Jurkat, Clone E6-1 (cell line): ENCODE data around the gene SRGAP3.
A peak's percentile ranks its signal among the peaks of the same experiment; 100 is the strongest.

ENCODE experiments used
- DNase-seq: peaks from one replicate; pipeline ENCODE4 v3.0.0-alpha.2; 2011; ENCODE audit warnings: low read depth, low spot score
- H3K4me3 ChIP-seq: 2 replicates; pipeline ENCODE4 v1.5.1; 2011; ENCODE audit warnings: mild to moderate bottlenecking, low read length, control low read depth, moderate library complexity

SRGAP3 gene

DNA sequence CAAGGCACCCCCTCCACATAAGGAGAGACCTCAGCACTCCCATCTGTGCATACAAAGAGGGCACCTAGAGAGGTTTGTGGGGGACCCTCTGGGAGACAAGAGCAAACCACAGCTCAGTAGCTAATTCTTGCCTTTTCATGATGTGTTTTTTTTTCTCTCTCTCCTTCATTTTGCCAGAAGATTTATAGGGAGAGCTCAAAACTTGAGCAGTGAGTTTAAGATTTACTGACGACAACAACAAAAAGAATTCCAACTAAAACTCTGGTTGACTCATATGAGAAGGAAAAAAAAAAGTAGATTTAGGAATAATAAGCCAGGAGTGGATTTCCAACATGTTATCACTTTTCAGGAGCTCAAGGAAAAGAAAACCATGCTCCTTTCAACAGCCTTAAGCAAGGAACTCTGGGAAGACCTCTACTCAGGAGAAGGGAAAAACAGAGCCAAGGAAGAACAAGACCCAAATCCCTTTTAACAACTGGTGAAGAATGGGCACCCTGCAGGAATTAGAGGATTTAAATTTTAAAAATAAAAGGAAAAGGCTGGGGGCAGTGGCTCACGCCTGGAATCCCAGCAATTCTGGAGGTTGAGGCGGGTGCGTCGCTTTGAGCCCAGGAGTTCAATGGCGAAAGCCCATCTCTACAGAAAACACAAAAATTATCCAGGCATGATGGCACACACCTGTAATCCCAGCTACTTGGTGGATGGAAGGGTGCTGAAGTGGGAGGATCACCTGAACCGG lies 228.0 kb downstream of the SRGAP3 start:
- no peak for DNase-seq
- no peak overlapping the region for H3K4me3 ChIP-seq

DNA sequence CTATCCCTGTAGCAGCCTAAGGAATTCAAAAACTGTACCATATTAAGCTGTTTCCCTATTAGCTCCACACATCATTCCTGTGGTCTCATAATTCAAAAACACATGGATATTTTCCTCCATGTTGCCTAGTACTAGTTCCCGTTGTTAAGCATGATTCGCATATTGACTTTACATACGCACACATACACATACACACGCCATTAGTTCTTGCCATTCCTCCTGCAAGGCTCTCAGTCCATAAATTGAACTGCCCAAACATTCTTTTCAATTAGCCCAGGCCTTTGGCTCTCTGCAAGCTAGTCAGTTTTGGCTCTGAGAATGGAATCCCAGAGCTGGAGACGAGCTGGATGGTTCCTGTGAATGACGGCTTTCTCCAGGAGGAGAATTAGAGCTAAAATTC lies 229.0 kb downstream of the SRGAP3 start:
- H3K4me3 ChIP-seq = no peak overlapping the region
- no peak for DNase-seq

- DNase-seq = no peak
- no peak overlapping the region for H3K4me3 ChIP-seq
Measured at GRCh38 chr3:9019259-9019961, 230.0 kb downstream of the SRGAP3 start.

GRCh38 chr3:9015250-9015649 lies 234.2 kb downstream of the SRGAP3 start:
- no peak overlapping the region for H3K4me3 ChIP-seq
- no peak for DNase-seq

DNA sequence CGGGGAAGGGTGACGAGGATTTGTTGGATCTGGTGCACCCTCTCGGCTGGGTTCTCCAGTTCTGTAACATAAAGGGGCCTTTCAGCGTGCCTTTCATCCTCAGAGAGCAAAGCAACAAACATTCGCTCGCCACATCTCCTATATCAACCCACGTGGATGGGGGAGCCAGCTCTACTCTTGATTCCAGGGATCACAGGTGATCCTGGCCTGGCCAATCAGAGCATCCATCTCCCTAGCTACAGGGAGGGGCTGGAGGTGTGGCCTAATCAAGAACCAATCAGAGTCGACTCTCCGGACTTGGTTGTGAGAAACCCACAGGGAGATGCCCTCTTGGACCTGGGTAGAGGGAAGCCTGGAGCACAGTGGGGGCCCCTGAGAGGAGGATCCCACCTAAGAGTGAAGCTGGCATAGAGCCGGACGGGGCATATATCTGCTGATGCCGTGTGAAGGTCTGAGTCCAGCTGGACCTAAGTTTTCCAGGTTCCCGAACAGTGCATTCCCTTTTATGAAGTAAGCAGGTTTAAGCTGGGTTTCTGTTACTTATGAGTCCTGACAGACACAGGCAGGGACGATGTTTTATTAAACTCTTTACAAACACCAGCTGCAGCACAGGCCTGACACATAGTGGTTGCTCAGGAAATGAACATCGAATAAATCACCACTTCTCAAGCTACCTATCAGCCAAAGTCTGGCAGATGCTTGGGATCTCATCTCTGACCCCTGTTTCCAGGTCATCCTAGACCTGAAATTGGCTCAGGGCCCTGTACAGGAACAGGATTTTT lies 235.5 kb downstream of the SRGAP3 start:
- H3K4me3 ChIP-seq = no peak overlapping the region
- no peak for DNase-seq

DNA sequence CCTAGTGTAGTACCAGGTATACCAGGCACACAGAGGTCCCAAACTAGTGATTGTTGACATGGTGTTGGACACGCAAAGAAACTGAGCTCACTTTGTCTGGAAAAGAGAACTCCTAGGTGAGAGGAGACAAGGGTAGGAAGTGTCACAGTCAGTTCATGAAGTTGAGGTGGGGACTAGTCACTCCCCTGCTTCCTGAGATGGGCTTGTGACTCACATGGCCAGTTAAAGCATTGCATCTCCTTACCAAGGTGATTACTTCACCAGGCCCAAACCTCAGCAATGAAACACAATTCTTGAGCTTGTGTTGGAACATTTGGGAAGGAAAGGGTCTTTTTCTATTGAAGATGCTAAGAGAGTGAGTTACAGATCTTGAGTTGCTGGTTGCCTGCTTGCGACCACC lies 236.9 kb downstream of the SRGAP3 start:
- DNase-seq = peak; percentile 20
- no peak overlapping the region for H3K4me3 ChIP-seq

- no peak for DNase-seq
- no peak overlapping the region for H3K4me3 ChIP-seq
Measured at GRCh38 chr3:9009976-9010545, 239.4 kb downstream of the SRGAP3 start.

GRCh38 chr3:9008550-9009255 lies 240.7 kb downstream of the SRGAP3 start:
- H3K4me3 ChIP-seq = no peak overlapping the region
- DNase-seq = no peak

GRCh38 chr3:9007928-9008327 lies 241.5 kb downstream of the SRGAP3 start:
- H3K4me3 ChIP-seq = no peak overlapping the region
- DNase-seq = no peak

GRCh38 chr3:9007213-9007612 lies 242.2 kb downstream of the SRGAP3 start:
- H3K4me3 ChIP-seq = no peak overlapping the region
- DNase-seq = no peak

- no peak for DNase-seq
Measured at GRCh38 chr3:9000041-9000440, 249.4 kb downstream of the SRGAP3 start.

GRCh38 chr3:8997151-8997550 lies 252.3 kb downstream of the SRGAP3 start:
- no peak for DNase-seq

More at GRCh38 chr3:9000041-9000440, 249.4 kb downstream of the SRGAP3 start:
- H3K4me3 ChIP-seq = no peak overlapping the region

DNA sequence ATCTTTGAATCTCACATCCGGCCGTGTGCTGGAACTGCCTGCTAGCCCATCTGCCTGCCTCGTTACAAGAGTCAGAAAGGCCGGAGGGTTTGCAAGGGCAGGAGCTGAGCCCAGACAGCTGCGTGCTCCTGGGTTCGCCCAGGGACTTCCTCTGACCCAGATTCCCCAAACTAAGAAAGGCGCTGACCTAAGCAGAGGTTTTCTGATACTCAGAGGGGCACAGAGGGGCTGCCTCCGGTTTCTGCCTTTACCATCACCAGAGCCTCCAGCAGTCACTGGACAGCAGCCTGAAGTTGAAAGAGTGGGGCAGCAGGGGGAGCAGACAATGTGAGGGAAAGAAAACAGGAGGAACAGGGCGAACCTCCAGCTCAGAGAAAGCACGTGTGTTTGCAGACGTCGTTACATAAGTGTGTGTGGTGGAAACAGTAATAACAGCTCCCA lies 252.7 kb downstream of the SRGAP3 start:
- DNase-seq = no peak
- no peak overlapping the region for H3K4me3 ChIP-seq

More at GRCh38 chr3:8997151-8997550, 252.3 kb downstream of the SRGAP3 start:
- no peak overlapping the region for H3K4me3 ChIP-seq

- H3K4me3 ChIP-seq = no peak overlapping the region
- no peak for DNase-seq
Measured at GRCh38 chr3:8996216-8996615, 253.2 kb downstream of the SRGAP3 start.

- no peak for DNase-seq
- no peak overlapping the region for H3K4me3 ChIP-seq
Measured at GRCh38 chr3:8994226-8994625, 255.2 kb downstream of the SRGAP3 start.

DNA sequence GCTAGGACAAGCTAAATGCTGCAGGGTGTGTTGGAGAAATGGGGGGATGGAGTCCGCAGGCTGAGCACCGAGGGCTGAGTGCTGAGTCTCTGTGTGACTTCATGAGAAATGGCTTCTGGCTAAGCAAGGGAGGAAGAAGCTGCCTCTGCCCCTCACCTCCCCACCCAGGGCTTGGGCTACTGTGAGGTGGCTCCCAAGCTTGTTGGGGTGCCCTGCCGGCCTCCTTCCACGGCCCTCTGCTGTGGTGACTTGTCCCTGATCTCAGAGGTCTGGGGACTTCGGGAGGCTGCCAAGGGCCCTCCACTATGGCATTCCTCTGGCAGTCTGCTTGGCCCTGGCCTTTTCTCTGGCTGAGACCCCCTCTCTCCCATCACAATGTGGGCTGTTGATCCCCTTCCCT lies 256.1 kb downstream of the SRGAP3 start:
- no peak overlapping the region for H3K4me3 ChIP-seq
- no peak for DNase-seq

- DNase-seq = no peak
- H3K4me3 ChIP-seq = no peak overlapping the region
Measured at GRCh38 chr3:8992854-8993253, 256.6 kb downstream of the SRGAP3 start.

DNA sequence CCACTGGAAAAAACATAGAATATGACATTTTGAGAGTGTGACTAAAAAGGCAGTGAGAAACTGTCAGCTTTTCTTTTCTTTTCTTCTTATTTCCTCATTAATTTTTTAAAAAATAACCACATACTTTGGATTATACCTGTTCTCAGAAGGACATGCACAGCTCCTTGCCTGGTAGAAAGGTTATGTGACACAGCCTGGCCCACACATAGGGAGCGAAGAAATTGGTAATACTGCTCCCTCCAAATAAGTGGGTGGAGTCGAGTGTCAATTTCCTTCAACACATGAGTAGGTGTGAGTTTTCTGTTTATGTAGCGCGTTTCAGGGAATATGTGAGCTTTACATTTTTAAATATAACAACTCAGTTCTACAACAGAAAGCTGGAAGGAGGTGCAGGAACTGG lies 257.2 kb downstream of the SRGAP3 start:
- DNase-seq = no peak
- no peak overlapping the region for H3K4me3 ChIP-seq
